ENCODE measurements around the gene EVL.
A peak's percentile ranks its signal among the peaks of the same experiment; 100 is the strongest.
"Not testable (repeated sequence)": the region's sequence is repeated elsewhere in the genome, so short reads cannot be mapped to it uniquely, and the experiment has no call there.

EVL gene

DNA sequence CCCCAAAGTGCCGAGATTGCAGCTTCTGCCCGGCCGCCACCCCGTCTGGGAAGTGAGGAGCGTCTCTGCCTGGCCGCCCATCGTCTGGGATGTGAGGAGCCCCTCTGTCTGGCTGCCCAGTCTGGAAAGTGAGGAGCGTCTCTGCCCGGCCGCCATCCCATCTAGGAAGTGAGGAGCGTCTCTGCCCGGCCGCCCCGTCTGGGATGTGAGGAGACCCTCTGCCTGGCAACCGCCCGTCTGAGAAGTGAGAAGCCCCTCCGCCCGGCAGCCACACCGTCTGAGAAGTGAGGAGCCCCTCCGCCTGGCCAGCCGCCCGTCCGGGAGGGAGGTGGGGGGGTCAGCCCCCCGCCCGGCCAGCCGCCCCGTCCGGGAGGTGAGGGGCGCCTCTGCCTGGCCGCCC, 115.4 kb downstream of the EVL start:
- not testable (repeated sequence) for DNase-seq

DNA sequence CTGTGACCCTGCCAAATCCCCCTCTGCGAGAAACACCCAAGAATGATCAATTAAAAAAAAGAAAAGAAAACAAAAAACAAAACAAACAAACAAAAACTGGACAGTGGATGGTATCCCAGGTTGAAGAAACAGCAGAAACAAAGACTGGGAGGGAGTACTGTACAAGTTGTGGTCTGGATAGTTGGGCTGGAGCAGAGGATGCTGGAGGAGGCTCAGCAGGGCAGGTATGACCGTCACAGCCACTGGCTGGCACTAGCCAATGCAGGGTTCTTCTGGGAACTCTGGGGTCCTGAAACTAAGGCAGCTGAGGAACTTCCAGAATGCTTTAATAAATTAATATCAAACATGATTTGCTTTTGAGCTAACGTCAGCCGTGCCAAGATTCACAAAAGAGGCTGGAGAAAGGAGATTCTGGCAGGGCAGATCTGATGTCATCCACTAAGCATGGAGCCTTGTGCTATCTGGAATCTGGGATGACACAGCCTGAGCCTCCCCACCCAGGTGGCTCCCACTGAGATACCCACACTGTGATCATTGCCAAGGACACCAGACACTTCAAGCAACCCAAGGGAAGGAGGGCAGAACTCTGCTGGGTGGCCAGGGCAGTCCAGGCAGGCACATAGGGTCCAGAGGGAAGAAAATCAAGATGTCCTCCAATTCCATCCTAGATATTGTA, 116.8 kb downstream of the EVL start:
- not testable (repeated sequence) for DNase-seq

DNA sequence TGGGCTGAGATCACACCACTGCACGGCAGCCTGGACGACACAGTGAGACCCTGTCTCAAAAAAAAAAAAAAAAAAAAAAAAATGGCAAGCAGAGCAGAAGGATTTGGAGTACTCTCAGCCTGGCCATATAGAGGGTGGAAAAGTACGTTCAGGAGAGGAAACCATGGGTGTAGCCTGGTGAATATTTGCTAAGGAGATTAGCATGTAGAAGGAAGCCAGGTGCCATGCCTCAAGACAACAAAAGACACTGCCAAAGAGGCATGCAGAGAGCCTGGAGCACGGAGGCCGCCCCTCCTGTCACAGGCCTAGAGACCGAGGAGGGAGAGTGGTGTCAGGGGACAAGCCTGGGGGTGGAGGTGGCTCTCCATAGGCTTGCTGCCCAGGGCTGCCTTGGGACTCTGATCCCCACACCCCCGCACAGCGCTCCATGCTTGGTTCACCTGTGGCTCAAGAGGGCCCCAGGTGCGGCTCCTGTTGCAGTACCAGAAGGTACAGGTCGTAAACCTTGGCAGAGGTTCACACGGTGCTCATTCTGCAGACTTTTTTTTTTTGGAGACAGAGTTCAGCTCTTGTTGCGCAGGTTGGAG, 122.1 kb downstream of the EVL start:
- no peak for DNase-seq

DNA sequence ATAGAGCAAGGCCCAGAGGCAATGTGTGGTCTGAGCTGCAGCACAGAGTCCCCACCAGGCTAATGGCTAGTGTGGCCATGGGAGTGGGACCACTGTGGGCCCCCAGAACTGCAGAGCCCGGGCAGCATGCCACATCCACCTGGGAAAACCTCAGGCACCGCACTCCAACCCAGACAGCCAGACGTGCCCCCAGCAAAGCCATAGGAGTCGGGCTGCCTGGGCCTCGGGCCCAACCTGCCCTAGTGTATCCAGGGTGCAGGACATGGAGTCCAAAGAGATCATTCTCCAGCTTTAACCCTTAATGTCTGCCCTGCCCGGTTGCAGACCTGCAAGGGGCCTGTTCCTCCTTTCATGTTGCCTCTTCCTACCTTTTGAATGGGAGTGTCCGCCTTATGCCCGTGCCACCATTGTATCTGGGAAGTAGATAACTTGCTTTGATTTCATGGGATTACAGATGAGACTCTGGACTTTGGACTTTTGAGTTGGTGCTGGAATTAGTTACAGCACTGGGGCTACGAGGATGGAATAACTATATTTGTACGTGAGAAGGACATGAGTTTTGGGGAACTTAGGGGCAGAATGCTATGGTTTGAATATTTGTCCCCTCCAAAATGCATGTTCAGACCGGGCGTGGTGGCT, 123.3 kb downstream of the EVL start:
- no peak for DNase-seq

DNA sequence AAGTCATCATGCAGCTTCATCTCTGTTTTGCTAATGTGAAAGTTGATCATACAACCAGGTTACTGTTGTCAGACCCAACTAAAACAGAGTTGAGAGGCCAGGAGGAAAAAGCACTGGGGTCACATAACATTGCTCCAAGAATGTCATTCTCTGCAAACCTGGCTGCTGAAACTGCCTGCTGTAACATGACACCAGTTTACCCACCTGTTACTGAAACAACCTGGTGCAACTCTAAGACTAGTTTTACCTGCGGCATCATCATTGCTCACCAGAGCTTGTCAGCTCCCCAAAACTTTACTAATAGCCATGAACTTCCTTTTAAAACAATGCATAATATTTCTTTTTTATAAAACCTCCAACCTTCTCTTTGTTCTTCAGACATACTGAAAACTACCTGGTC, 124.9 kb downstream of the EVL start:
- no peak for DNase-seq

DNA sequence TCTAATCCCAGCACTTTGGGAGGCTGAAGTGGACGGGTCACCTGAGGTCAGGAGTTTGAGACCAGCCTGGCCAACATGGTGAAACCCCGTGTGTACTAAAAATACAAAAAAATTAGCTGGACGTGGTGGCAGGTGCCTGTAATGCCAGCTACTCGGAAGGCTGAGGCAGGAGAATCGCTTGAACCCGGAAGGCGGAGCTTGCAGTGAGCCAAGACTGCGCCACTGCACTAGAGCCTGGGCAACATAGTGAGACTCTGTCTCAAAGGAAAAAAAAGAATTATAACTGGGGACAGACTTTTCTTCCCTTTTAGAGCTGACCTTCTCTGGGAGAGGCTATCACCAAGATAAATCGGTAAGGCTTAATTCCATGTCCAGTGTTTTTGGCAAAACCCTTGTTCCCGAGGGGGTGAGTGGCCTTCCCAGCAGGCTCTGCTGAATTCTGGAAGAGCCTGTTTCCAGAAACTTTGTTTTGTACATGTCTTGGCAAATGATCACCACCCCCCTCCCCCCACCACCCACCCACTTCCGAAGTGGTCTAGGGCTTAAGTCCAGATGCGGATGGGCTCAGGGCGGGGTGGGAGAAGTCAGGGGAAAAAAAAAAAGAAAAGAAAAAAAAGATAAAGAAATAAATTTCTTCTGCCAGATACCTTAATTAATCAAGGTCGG, 126.5 kb downstream of the EVL start:
- DNase-seq, result no peak

DNA sequence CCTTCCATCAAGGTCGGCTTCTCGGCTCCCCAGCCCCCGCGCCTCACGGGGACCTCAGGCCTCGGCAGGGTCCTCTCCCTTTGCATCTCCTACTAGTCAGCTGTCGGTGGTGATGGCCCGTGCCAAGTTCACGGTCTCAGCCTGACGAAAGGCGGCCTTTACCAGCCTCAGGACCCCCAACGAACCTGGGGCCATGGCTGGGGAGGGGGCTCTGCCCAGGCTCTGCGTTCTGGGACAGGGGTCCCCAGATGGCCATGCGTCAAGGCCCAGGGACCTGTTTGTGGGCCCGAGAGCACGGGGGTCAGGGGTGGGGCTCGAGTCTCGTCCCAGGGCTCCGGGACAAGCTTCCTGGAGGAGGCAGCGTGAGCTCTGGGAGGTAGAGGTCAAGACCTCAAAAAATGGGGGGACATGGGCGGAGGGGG, 127.0 kb downstream of the EVL start:
- DNase-seq, result no peak

DNA sequence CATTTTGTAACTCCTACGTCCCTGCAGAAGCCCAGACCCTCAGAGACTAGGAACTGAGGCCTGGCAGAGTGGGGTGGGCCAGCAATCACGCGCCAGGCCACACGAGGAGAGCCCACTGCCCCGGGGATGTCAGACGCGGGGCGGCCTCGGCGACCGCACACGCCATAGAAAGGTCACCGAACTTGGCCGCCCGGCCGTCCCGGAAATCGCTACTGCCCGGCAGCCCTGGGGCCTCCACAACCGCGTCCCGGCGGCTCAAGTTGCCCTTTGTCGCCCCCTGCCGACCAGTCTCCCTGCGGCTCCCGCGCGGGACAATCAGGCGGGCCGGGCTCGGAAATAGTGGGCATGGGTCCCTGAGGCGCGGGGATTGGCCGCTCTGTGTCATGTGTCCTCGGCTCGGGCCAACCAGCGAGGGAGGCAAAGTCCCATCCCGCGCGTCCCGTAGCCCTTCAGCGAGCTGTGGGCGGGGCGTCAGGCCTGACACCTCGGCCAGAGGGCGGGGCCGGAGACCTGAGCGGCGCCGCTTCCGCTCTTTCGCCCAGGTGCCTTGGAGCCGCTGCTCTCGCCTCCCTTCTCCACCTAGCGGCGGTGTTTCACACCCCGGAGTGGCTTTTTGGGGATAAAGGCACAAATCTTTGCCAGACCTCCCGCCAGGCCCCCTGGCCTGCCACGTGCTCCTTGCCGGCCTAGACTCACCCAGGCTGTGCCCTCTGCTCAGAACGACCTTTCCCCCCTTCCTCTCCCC, 127.6 kb downstream of the EVL start:
- DNase-seq, result peak; percentile 98
